Stimulated activated CD4-positive, alpha-beta T cell treated with anti-CD3 and anti-CD28 coated beads, Interleukin-12 subunit alpha, Interleukin-12 subunit beta, amount 100 ng/mL, for 48 hours (primary cell): ENCODE results near the gene WWOX.

ENCODE experiments used
- DNase-seq, 3 donors: peaks; one replicate each; pipeline ENCODE4 v3.0.0-alpha.2; 2020; ENCODE audit warnings: low read depth in 2 of 3, low spot score in 1 of 3

The WWOX gene

GRCh38 chr16:78258375-78259065 lies 159.1 kb downstream of the WWOX start:
- no peak for DNase-seq

GRCh38 chr16:78259873-78260272 lies 160.4 kb downstream of the WWOX start:
- DNase-seq: no peak

DNA sequence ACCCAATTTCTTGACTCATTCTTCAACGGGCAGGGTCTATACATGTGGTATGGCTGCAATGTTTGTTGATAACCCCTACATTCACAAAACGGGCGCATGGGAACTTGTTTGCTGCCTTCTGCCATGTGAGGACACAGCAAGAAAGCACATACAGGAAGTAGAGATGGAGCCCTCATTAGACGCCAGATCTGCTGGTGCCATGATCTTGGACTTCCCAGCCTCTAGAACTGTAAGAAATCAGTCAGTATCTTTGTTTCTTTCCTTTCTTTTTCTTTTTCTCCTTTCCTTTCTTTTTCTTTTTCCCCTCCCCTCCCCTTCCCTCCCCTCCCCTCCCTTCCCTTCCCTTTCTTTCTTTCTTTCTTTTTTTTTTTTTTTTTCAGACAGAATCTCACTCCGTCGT lies 165.2 kb downstream of the WWOX start:
- no peak for DNase-seq

- no peak for DNase-seq
Measured at GRCh38 chr16:78269256-78269655, 169.8 kb downstream of the WWOX start.

GRCh38 chr16:78271981-78272380 lies 172.5 kb downstream of the WWOX start:
- DNase-seq: no peak

DNA sequence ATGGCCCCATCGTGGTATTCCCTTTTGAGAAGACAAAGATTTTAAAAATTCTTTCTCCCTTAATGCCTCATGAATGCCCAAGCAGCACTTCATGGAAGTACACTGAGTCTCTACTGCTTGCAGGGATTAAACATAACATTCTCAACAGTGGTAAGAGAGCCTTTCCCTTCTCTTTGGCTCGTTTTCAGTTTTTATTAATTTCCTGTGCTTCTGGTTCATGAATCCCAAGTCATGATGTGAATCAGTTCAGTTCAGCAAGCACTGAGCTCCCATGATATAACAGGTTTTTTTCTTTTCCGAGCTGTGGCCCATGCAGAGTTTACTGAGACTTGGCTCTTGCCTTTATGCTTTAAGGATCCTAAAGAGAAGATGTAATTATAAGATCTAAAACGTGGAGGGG lies 175.3 kb downstream of the WWOX start:
- no peak for DNase-seq

- DNase-seq: no peak
Measured at GRCh38 chr16:78275420-78275819, 176.0 kb downstream of the WWOX start.

DNA sequence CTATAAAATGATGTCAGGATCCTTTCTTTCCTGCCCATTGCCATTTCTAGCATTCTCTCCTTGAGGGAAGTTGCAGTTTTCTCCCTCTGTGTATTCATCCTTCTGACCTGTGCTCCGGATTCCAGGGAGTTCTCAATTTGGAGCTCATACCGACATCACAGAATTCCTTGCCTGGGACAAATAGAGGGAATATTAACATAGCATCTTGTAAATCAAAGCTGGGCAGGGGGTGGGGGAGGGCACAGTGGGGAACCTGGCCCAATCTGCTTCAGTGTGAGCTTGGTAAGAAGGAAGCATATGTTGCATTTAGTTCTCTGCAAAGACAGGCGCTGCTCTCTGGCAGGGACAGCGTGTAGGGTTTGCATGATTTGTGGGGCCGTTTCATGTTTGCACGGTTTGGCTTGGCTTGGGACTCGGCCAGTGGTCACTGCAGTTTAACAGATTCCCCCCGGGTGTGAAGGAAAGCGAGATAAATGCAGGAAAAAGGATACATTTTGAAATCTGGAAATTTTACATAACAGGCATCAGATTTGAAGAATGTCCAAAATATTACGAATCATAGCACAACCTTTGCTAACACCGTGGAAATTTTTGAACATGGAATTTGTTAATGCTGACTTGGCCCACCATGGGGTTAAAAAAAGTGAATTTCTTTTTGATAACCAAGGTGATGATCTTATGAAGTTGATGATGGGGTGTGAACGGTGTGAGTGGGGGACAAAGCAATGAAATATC lies 178.0 kb downstream of the WWOX start:
- DNase-seq: no peak

DNA sequence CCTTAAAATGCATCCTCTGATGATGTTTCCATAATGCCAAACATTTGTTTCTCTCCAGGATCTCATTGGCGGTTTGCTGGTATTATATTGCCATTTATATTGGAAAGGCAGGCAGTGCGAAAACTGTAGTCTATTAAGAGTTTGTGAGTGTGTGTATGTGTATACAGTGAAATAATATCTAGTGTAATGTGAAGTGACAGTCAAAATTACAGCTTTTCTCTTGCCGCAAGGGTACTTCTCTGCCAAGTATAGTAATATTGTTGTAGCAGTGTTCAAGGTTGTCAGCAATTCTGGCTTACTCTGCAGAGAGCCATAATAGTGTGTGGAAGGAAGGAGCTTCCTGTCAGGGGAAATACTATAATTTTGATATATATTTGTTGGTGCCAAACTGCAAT lies 178.6 kb downstream of the WWOX start:
- DNase-seq: no peak

DNA sequence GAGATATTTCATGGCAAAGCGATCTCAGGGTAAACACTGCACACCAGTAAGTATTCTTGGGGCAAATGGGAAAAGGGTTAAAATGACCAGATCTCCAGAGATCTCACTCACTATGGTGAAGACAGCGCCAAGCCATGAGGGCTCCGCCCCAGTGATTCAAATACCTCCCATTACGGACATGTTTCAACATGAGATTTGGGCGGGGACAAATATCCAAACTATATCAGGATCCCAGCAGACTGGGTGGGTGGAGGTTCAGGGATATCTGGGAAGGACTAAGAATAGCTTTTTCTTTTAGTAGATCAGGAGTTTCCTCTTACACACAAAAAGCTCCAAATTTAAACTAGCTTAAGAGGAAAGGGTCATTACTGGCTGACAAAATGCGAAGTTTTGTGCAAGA lies 181.7 kb downstream of the WWOX start:
- no peak for DNase-seq

DNA sequence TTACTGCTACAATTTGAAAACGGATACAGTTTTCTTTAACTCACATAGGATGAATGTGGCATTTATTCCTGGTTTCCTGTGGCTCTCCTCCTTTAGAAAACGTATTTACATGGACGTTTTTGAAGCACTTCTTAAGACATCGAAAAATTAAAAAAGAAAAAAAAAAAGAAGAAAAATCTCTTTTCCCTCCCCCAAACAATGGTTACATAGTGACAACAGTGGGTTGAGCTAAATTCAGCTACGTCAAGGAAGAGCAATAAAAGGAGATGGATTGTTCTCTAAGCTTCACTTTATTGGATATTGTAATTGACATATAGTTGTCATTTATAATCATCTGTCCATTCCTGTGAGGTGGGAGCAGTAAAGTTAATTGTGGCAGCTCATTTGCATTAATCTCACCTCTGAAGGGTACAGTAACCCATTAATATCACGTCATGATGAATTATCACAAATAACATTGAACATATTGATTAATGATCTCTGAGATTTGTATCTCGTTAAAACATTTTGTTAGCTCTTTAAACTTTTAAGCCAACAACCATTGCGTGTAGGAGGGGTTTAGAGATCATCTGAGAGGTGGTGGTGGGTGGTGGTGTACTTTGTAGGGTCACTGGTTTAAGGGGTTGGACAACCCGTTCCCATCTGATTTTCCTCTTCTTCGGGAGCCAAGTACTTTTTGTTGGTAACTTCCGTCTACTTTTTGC lies 184.2 kb downstream of the WWOX start:
- no peak for DNase-seq

GRCh38 chr16:78284326-78284725 lies 184.9 kb downstream of the WWOX start:
- no peak for DNase-seq

DNA sequence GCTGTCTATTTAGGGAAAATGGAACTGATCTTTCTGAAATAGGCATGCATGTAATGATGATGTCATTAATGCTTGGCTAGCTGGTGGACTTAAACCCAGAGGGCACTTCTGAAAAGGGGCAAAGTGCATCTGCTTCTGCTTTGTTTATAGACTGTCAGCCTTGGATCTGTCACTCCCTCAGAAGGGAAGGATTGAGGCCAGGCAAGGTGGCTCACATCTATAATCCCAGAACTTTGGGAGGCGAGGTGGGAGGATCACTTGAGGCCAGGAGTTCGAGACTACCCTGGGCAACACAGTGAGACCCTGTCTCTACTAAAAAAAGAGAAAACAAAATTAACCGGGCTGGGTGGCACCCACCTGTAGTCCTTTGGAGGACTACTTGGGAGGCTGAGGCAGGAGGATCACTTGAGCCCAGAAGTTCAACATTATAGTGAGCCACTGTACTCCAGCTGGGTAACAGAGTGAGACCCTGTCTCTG lies 185.5 kb downstream of the WWOX start:
- DNase-seq: no peak

DNA sequence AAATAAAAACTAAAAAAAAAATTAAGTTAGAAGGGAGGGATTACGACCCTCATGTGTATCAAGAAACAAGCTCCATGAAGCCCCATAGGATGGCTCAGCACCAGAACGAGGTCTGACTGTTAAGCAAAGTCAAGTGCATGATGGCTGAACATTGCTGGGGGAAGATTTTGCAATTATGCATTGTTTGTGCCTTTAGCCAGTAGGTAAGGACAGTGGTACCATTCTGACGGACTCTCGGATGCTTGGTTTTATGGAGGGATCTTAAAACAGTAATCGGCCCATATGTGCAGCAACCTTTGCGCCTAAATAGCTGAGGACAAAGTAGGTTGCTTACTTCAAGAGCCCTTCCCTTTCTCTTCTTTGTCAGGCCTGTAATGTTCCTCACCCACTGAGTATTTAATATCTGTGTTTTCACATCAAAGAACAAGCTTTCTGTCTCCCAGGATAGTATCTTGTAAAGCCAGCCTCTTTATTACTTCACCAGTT lies 186.0 kb downstream of the WWOX start:
- DNase-seq: no peak

DNA sequence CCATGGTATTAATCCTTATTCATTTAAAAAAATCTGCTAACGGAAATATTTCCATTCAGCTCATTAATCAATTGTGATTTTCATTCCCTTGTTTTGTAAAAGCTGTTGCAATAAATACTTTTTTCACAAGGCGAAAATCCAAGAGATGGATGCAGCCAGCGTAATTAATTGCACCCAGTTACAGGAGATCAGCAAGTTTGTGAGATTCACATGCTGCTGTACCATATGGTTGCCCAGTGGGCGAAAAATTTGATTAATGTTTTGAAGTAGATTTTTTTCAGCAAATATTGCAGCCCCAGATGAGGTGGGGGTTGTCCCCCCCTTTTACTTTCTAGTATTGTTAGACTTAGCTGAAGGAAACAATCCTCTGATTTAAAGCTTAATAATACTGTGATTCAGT lies 186.6 kb downstream of the WWOX start:
- no peak for DNase-seq

DNA sequence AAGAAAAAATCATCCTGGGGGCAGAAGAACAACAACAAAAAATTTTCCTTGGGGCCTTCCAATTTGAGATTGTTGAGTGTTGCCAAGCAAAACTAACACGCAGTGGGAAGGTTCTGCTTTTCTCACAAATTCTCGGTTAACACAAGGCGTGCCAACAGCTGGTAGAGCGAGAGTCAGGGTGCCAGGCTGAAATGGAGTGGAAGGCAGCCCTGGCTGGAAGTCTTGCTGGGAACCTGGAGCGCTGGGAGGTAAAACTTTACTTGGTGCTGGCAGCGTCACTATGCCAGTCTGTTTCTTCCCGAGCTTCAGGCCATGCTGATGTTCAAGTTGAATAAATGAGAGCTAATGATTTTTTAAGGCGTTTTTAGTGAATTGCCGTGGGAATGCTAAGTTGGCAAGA lies 189.4 kb downstream of the WWOX start:
- DNase-seq: no peak

- no peak for DNase-seq
Measured at GRCh38 chr16:78289373-78289772, 189.9 kb downstream of the WWOX start.

- DNase-seq: no peak
Measured at GRCh38 chr16:78289844-78290277, 190.4 kb downstream of the WWOX start.

DNA sequence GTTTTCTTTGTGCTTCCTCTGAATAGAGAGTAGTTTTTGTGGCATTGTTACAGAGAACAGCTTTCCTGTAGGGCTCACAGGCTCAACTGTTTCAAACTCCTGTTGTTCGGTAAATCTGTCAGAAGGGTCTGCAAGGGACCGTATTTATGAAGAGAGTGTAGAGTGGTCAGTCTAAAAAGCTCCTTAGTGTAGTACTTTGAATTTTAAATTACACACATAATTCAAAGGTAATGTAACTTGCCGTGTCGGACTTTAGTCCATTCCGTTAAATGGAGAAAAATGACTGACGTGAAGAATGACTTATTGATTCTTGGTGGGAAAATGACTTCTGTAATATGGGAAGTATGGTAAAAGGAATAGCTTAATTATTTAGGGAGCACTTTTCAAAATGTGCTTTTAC lies 190.9 kb downstream of the WWOX start:
- no peak for DNase-seq

DNA sequence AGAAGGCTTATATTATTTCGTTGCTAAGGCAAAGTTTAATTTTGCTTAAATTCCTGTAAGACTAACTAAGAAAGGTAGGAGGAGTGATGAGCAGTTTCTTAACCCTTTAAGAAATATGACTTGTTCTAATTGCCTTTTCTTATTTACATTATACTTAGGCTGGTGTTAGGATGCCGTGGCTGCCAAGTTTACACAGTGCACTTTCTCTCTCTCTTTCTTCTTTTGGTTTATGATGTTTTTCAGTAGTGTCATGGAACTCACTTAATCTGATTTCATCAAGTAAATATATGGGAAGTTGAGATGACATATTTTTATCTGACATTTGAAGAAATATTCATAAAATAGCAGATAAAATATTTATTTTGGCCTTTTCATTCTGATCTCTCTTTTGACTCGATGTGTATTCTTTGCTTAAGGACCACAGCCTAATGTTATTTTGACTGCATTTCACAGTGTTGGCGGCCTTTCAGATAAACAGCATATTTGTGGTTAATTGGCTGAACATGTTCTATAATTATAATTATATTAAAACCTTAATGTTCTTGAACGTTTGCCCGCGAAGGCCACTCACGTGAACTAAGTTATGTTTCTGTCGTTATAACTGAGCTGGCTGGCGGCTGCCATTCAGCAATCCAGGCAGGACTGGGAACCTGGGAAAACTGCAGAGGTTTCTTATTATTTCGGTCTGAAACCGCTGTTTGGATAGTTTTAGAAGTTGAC lies 191.6 kb downstream of the WWOX start:
- no peak for DNase-seq

DNA sequence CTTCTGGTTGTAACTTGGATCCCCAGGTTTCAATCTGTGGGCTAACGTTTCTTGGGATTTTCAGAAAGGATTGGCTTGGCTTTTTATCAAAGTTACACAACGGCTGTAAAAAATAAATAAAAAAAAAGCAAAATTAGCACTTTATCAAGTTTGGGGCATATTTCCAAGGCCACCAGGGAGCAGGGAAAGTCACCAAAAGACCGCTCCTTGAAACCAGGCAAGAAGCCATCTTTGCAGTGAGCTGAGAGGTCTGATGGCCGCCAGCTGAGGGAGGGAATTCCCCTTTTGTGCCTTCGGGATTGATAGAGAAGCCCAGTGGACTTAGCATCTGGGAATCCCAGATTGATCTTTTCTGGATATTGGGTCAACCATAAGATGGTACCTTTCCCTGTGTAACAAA lies 192.2 kb downstream of the WWOX start:
- DNase-seq: no peak
